Activated CD4-positive, alpha-beta T cell treated with anti-CD3 and anti-CD28 coated beads for 36 hours (primary cell): ENCODE measurements around the gene BMPR1A. TPM values are rescaled to one million over a fixed set of nuclear protein-coding genes. Genes with fewer than 3 reads are reported as not detected.
A peak's percentile ranks its signal among the peaks of the same experiment; 100 is the strongest.

Source experiments
- ATAC-seq: fragments of 200-7000 bp; cut with Tn5 transposase; one replicate; pipeline ENCODE4 v1.10.0; 2021; ENCODE audit warnings: mild to moderate bottlenecking, moderate library complexity
- CTCF ChIA-PET: fragments of 350-600 bp; sonication (Branson Sonifier 250); formaldehyde crosslinking; loops from one replicate; lab custom pipeline; 2021; ENCODE audit warnings: antibody characterized with exemption; lab: Charles Lee
- POLR2A ChIA-PET: fragments of 350-600 bp; sonication (Branson Sonifier 250); formaldehyde crosslinking; loops from one replicate; lab custom pipeline; 2021; ENCODE audit warnings: antibody characterized with exemption, inconsistent platforms; lab: Charles Lee
- DNase-seq: peaks from one replicate; pipeline ENCODE4 v3.0.0-alpha.2; 2020
- H3K27ac Mint-ChIP-seq: one replicate; pipeline ENCODE4 v1.8.0; 2021; ENCODE audit warnings: mixed read lengths
- H3K27me3 Mint-ChIP-seq: one replicate; pipeline ENCODE4 v1.8.0; 2021; ENCODE audit warnings: mixed read lengths
- H3K36me3 Mint-ChIP-seq: one replicate; pipeline ENCODE4 v1.8.0; 2021; ENCODE audit warnings: low read depth, mixed read lengths
- H3K4me1 Mint-ChIP-seq: one replicate; pipeline ENCODE4 v1.8.0; 2021; ENCODE audit warnings: mixed read lengths
- H3K4me3 Mint-ChIP-seq: one replicate; pipeline ENCODE4 v1.8.0; 2021; ENCODE audit warnings: mild to moderate bottlenecking, moderate library complexity, mixed read lengths
- H3K9me3 Mint-ChIP-seq: one replicate; pipeline ENCODE4 v1.8.0; 2021; ENCODE audit warnings: low read depth, mixed read lengths
- intact Hi-C, 2 experiments: fragments of 100-400 bp; cut with DNase I in 1 of 2; cut with micrococcal nuclease in 1 of 2; formaldehyde crosslinking; loops; one replicate each; pipeline versions ENCODE4 v1.14.2 to v1.15.1; 2022 to 2024; cut with DNase I, micrococcal nuclease
- total RNA-seq, 2 experiments: library from RNA; stranded (reverse); gene quantifications; one replicate each; pipeline ENCODE4 v1.2.3, GENCODE V29; 2021

Gene BMPR1A
- total RNA-seq, 2 experiments from 2014 or later: 8.7 to 9.0 TPM

DNA sequence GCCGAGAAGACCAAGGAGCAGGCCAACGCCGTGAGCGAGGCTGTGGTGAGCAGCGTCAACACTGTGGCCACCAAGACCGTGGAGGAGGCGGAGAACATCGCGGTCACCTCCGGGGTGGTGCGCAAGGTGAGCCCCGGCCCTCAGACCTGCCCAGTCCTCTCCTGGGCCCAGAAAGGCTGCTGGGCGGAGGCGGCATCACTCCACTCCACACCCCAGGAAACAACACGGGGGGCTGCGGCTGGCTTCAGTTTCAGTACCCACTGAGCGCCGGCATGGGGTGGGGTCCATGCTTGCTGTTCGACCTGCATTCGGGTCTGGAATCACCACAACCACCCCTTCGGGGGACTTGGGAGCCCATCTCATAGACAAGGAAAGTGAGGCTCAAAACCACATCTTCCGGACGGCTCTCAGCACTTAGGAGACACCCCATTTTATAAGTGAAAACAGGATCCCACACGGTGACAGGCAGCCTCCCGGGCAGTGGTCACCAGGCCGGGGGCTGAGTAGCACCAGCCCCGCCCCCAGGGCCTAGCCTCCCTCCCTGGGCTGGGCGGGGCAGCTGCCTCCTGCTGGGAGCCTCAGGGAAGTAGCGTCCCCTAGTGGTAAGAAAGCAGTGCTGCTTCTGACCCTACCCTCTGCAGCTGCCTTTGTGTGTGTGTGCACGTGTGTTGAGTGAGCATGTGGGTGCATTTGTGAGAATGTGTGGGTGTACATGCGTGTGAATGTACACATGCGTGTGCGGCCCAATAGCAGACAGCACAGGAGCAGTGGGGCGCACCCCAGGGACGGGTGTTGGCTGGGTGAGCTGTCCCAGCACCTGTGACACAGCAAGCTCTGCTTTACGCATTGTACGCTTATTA lies 203.8 kb downstream of the BMPR1A start:
- intact Hi-C loops: loop anchor here (1.0 to 10.0 kb wide), 3 partner anchors 21 to 272 kb away; partner anchors contain the start of genes GLUD1 (in 1 of the 2) and SHLD2 (in 1 of the 2)
- ChIA-PET CTCF (interaction anchor here (0.7 to 1.5 kb wide), 6 partner anchors 9 to 370 kb away, joined by 3 to 13 read pairs (median 4); no protein-coding TSS in a partner anchor), POLR2A (no interaction called here)
- Mint-ChIP-seq H3K27ac (no peak overlapping the region), H3K36me3 (no peaks in the 10 kb centered on the region), H3K4me3 (no peak overlapping the region), H3K9me3 (no peaks in the 10 kb centered on the region), H3K4me1 (no peaks in the 10 kb centered on the region), H3K27me3 (no peaks in the 10 kb centered on the region)
- ATAC-seq (peak; percentile 94), DNase-seq (peak; percentile 69)

GRCh38 chr10:86960863-86961434 lies 204.5 kb downstream of the BMPR1A start:
- no peaks in the 10 kb centered on the region for H3K27me3 Mint-ChIP-seq
- intact Hi-C loops: loop anchor here (1.0 to 10.0 kb wide), 3 partner anchors 22 to 273 kb away; partner anchors contain the start of genes GLUD1 (in 1 of the 2) and SHLD2 (in 1 of the 2)
- peak; percentile 1 for DNase-seq

GRCh38 chr10:86961481-86962091 lies 205.2 kb downstream of the BMPR1A start:
- DNase-seq (peak; percentile 2), ATAC-seq (no peak)
- intact Hi-C loops: loop anchor here in 1 of 2 experiments (10.0 kb wide), 1 partner anchor 133 kb away; the partner anchor contains the start of genes GLUD1 and SHLD2
- Mint-ChIP-seq H3K4me3 (no peak overlapping the region), H3K9me3 (no peaks in the 10 kb centered on the region), H3K36me3 (no peaks in the 10 kb centered on the region), H3K4me1 (peaks cover 11% of the 10 kb centered on the region), H3K27ac (no peak overlapping the region), H3K27me3 (no peaks in the 10 kb centered on the region)
- ChIA-PET POLR2A (no interaction called here), CTCF (interaction anchor here (1.0 to 1.5 kb wide), 2 partner anchors 20 to 24 kb away, joined by 3 to 13 read pairs; no protein-coding TSS in a partner anchor)

More at GRCh38 chr10:86960863-86961434, 204.5 kb downstream of the BMPR1A start:
- H3K36me3 Mint-ChIP-seq: no peaks in the 10 kb centered on the region
- H3K27ac Mint-ChIP-seq: no peak overlapping the region
- peaks cover 5% of the 10 kb centered on the region for H3K4me1 Mint-ChIP-seq
- ChIA-PET POLR2A (no interaction called here), CTCF (interaction anchor here (0.7 to 1.5 kb wide), 6 partner anchors 9 to 371 kb away, joined by 3 to 13 read pairs (median 4); no protein-coding TSS in a partner anchor)
- no peak overlapping the region for H3K4me3 Mint-ChIP-seq
- no peaks in the 10 kb centered on the region for H3K9me3 Mint-ChIP-seq
- ATAC-seq: no peak

- CTCF ChIA-PET: interaction anchor here (1.0 kb wide), 1 partner anchor 21 kb away, joined by 3 read pairs; no protein-coding TSS in a partner anchor
Observed at GRCh38 chr10:86962136-86962980, 205.9 kb downstream of the BMPR1A start.

DNA sequence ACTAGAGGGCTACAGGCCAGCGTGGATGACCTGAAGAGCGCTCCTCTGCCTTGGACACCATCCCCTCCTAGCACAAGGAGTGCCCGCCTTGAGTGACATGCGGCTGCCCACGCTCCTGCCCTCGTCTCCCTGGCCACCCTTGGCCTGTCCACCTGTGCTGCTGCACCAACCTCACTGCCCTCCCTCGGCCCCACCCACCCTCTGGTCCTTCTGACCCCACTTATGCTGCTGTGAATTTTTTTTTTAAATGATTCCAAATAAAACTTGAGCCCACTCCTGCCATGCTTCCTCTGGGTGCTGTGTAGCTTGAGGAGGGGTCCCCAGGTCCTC lies 206.5 kb downstream of the BMPR1A start:
- Mint-ChIP-seq H3K36me3 (no peaks in the 10 kb centered on the region), H3K4me1 (peaks cover 16% of the 10 kb centered on the region), H3K4me3 (no peak overlapping the region), H3K9me3 (no peaks in the 10 kb centered on the region), H3K27ac (no peak overlapping the region), H3K27me3 (no peaks in the 10 kb centered on the region)
- CTCF ChIA-PET: no interaction called here
- POLR2A ChIA-PET: no interaction called here
- DNase-seq (no peak), ATAC-seq (no peak)
- intact Hi-C loops: loop anchor here in 1 of 2 experiments (10.0 kb wide), 1 partner anchor 132 kb away; the partner anchor contains the start of genes GLUD1 and SHLD2

More at GRCh38 chr10:86962136-86962980, 205.9 kb downstream of the BMPR1A start:
- no peaks in the 10 kb centered on the region for H3K9me3 Mint-ChIP-seq
- peaks cover 16% of the 10 kb centered on the region for H3K4me1 Mint-ChIP-seq
- peak; percentile 3 for DNase-seq
- POLR2A ChIA-PET: no interaction called here
- H3K27me3 Mint-ChIP-seq: no peaks in the 10 kb centered on the region
- no peak overlapping the region for H3K4me3 Mint-ChIP-seq
- intact Hi-C loops: loop anchor here in 1 of 2 experiments (10.0 kb wide), 1 partner anchor 132 kb away; the partner anchor contains the start of genes GLUD1 and SHLD2
- H3K36me3 Mint-ChIP-seq: no peaks in the 10 kb centered on the region
- no peak for ATAC-seq
- H3K27ac Mint-ChIP-seq: no peak overlapping the region

DNA sequence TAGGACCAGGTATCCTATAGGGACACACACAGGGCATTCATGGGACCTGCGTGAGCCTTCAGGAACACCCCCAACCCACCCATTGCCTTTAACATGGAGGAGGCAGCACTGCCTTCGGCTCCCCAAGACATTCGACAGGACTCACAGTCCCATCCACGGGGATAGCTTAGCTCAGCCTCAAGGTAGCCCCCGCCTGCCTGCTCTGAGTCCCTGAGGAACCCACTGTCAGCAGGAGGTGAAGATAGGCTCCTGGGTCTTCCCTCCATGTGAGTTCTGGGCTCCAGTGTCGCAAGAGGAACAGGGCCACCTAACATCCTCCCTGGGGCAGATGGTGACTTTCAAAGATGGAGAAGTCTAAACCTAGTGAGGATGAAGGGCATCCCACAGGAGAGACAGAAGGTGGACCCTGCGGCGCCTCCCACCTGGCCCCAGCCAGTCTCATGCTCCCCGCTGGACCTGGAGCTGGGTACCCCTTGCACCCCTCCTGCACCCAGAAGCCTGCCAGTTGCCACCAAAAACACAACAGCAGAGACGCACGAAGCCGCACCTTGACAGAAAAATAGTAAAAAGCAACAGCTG lies 207.0 kb downstream of the BMPR1A start:
- ChIA-PET CTCF (interaction anchor here (0.7 to 1.4 kb wide), 2 partner anchors 31 to 275 kb away, joined by 3 to 4 read pairs; no protein-coding TSS in a partner anchor), POLR2A (interaction anchor here (0.6 kb wide), 1 partner anchor 78 kb away, joined by 4 read pairs; no protein-coding TSS in a partner anchor)
- no peak for ATAC-seq
- intact Hi-C loops: loop anchor here in 1 of 2 experiments (10.0 kb wide), 1 partner anchor 131 kb away; the partner anchor contains the start of genes GLUD1 and SHLD2
- no peak for DNase-seq
- H3K9me3 Mint-ChIP-seq: no peaks in the 10 kb centered on the region
- no peaks in the 10 kb centered on the region for H3K36me3 Mint-ChIP-seq
- no peak overlapping the region for H3K27ac Mint-ChIP-seq
- peaks cover 1% of the 10 kb centered on the region for H3K27me3 Mint-ChIP-seq
- peaks cover 16% of the 10 kb centered on the region for H3K4me1 Mint-ChIP-seq
- H3K4me3 Mint-ChIP-seq: no peak overlapping the region

DNA sequence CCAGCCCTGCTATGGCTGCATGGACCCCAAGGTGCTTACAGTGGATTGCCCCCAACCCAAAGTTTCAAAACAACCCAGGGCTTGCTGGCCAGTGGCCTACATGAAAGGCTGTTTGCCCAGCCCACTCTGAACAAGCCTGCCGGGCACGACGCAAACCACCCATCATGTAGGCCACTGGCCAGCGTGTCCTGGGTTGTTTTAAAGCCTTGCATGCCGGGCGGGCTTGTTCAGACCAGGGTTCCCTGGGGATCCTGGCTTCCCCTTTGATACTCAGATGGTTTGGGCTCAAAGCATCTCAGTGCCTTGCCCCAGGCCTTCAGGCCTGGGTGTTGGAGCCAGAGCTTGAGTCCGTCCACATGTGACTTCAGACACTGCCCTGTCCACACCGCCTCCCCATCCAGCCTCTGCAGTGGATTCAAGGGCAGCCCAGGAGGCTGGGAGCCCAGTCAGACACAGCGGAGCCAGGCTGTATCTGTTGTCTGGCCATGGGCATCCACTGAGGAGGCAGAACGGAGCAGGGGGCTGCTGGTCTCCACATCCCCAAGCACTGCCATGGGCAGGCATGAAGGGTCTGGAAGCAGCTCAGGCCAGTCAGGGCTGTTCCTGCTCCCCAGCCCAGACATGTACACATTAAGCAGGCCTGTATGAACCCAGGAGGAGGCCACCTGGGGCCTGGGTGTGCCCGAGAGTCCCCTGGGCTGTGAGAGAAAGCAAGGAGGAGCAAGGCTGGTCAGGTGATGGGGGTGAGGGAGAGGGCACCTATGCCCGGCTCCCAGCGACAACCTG lies 207.8 kb downstream of the BMPR1A start:
- Mint-ChIP-seq H3K27me3 (peaks cover 6% of the 10 kb centered on the region), H3K36me3 (no peaks in the 10 kb centered on the region), H3K4me3 (no peak overlapping the region), H3K27ac (no peak overlapping the region), H3K4me1 (peaks cover 19% of the 10 kb centered on the region), H3K9me3 (no peaks in the 10 kb centered on the region)
- ATAC-seq (no peak), DNase-seq (no peak)
- intact Hi-C loops: loop anchor here in 1 of 2 experiments (10.0 kb wide), 1 partner anchor 131 kb away; the partner anchor contains the start of genes GLUD1 and SHLD2
- ChIA-PET POLR2A (no interaction called here), CTCF (interaction anchor here (0.7 to 1.4 kb wide), 2 partner anchors 32 to 276 kb away, joined by 3 to 4 read pairs; no protein-coding TSS in a partner anchor)

DNA sequence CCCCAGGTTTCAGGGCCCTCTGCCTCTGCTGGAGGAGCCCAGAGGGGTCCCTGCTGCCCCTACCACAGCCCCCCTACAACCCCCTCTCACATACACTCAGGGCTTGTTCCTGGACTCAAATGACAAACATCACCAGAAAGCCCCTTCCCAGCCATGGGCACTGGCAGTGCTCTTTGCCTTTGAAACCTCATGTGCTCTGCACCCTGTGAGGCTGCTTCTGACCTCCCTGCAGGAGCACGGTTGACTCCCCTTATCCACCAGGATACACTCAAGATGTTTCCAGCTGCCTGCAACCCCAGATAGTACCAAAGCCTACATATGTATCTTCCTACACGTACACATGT lies 208.4 kb downstream of the BMPR1A start:
- DNase-seq (no peak), ATAC-seq (no peak)
- CTCF ChIA-PET: interaction anchor here (0.6 to 1.4 kb wide), 2 partner anchors 33 to 999 kb away, joined by 3 read pairs; no protein-coding TSS in a partner anchor
- no peaks in the 10 kb centered on the region for H3K36me3 Mint-ChIP-seq
- no peaks in the 10 kb centered on the region for H3K9me3 Mint-ChIP-seq
- intact Hi-C loops: loop anchor here (5.0 to 10.0 kb wide), 2 partner anchors 130 to 253 kb away; partner anchors contain the start of genes GLUD1 (in 1 of the 2) and SHLD2 (in 1 of the 2)
- peaks cover 19% of the 10 kb centered on the region for H3K4me1 Mint-ChIP-seq
- peaks cover 6% of the 10 kb centered on the region for H3K27me3 Mint-ChIP-seq
- no peak overlapping the region for H3K27ac Mint-ChIP-seq
- no peak overlapping the region for H3K4me3 Mint-ChIP-seq
- POLR2A ChIA-PET: no interaction called here

DNA sequence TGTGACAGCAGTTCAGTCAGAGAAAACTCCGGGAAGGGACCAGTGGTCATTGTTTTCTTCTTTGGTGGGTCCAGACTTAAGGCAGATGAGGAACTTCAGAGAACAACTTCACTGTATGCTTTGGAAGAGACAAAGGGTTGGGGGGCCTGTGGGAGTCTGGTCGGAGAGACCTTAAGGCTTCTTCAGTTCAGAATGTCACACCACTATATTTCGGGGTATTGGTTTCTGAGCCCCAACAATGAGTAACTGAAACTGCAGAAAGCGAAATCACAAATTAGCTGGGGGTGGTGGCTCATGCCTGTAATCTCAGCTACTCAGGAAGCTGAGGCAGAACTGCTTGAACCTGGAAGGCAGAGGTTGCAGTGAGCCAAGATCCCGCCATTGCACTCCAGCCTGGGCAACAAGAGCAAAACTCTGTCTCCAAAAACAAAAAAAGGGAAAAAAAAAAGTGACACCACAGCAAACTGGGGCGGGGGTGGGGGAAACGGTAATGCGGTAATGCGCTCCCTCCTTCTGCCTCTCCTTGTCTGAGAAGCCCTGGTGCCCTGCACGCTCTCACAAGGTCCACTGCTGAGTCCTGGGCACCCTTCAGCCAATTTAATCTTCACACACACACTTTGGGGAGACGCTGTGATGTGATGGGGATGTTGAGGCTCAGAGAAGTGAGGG lies 209.7 kb downstream of the BMPR1A start:
- ATAC-seq: peak; percentile 7
- Mint-ChIP-seq H3K27me3 (peaks cover 6% of the 10 kb centered on the region), H3K27ac (peak overlapping the region; percentile 67), H3K4me3 (peak overlapping the region; percentile 6), H3K36me3 (no peaks in the 10 kb centered on the region), H3K9me3 (no peaks in the 10 kb centered on the region), H3K4me1 (peaks cover 26% of the 10 kb centered on the region)
- POLR2A ChIA-PET: no interaction called here
- intact Hi-C loops: loop anchor here (1.0 to 10.0 kb wide), 3 partner anchors 27 to 254 kb away; partner anchors contain the start of genes GLUD1 (in 1 of the 2) and SHLD2 (in 1 of the 2)
- CTCF ChIA-PET: interaction anchor here (0.8 to 2.3 kb wide), 10 partner anchors 9 to 254 kb away, joined by 3 to 18 read pairs (median 4); partner anchors contain the start of gene MMRN2
- no peak for DNase-seq
